HS-27A (cell line): Measurements from ENCODE around the gene CPED1.

Experiments
- DNase-seq: peaks from one replicate; pipeline ENCODE4 v3.0.0-alpha.2; 2012; ENCODE audit warnings: low read depth, missing footprints

CPED1 gene

GRCh38 chr7:120988591-120989256 is at the start of gene CPED1:
Gene CPED1 (plus strand): TSS chr7:120988711. CDS start chr7:120989622, 911 bp downstream.
- DNase-seq: no peak

- no peak for DNase-seq
Observed at GRCh38 chr7:120939345-120939744, 49.2 kb upstream of the CPED1 start.

- DNase-seq: no peak
Observed at GRCh38 chr7:120941064-120941463, 47.4 kb upstream of the CPED1 start.

- no peak for DNase-seq
Observed at GRCh38 chr7:120941856-120942255, 46.7 kb upstream of the CPED1 start.

GRCh38 chr7:120942861-120943260 is 45.6 kb upstream of the CPED1 start:
- no peak for DNase-seq

GRCh38 chr7:120944826-120945562 is 43.5 kb upstream of the CPED1 start:
- no peak for DNase-seq

GRCh38 chr7:120947980-120948379 is 40.5 kb upstream of the CPED1 start:
- DNase-seq: no peak

- no peak for DNase-seq
Observed at GRCh38 chr7:120949393-120949911, 39.1 kb upstream of the CPED1 start.

GRCh38 chr7:120949998-120950538 is 38.4 kb upstream of the CPED1 start:
- DNase-seq: no peak

- peak; percentile 82 for DNase-seq
Observed at GRCh38 chr7:120950539-120951308, 37.8 kb upstream of the CPED1 start, which contains the start of gene ING3. Gene ING3 (plus strand): TSS chr7:120950777. CDS start chr7:120950897, 120 bp downstream.

- no peak for DNase-seq
Observed at GRCh38 chr7:120951309-120951699, 37.2 kb upstream of the CPED1 start.

GRCh38 chr7:120951826-120952225 is 36.7 kb upstream of the CPED1 start:
- no peak for DNase-seq

- DNase-seq: no peak
Observed at GRCh38 chr7:120955577-120956149, 32.8 kb upstream of the CPED1 start.

- DNase-seq: no peak
Observed at GRCh38 chr7:120959929-120960484, 28.5 kb upstream of the CPED1 start.

- DNase-seq: no peak
Observed at GRCh38 chr7:120960714-120961113, 27.8 kb upstream of the CPED1 start.

- no peak for DNase-seq
Observed at GRCh38 chr7:120961638-120962173, 26.8 kb upstream of the CPED1 start.

- no peak for DNase-seq
Observed at GRCh38 chr7:120964088-120964487, 24.4 kb upstream of the CPED1 start.

- DNase-seq: no peak
Observed at GRCh38 chr7:120966961-120967360, 21.6 kb upstream of the CPED1 start.

- DNase-seq: no peak
Observed at GRCh38 chr7:120973849-120974248, 14.7 kb upstream of the CPED1 start.

GRCh38 chr7:120979765-120980499 is 8.6 kb upstream of the CPED1 start:
- DNase-seq: no peak

GRCh38 chr7:120981117-120981516 is 7.4 kb upstream of the CPED1 start:
- DNase-seq: no peak
